Neuronal stem cell (in vitro differentiated cells): ENCODE results near the gene RPS6KA2.

ENCODE experiments used
- DNase-seq: peaks from one replicate; pipeline ENCODE4 v3.0.0-alpha.2; 2013; ENCODE audit warnings: low spot score
- H2AFZ ChIP-seq: one replicate; pipeline ENCODE4 v1.6.1; 2013; ENCODE audit warnings: mild to moderate bottlenecking, low read length, inconsistent platforms
- H2AK5ac ChIP-seq: 2 replicates; pipeline ENCODE4 v1.6.1; 2013; ENCODE audit warnings: low read depth, mild to moderate bottlenecking, inconsistent platforms, low read length, moderate library complexity, mixed read lengths
- H2BK120ac ChIP-seq: 2 replicates; pipeline ENCODE4 v1.6.1; 2013; ENCODE audit warnings: low read depth, mild to moderate bottlenecking, inconsistent platforms, low read length, moderate library complexity, mixed read lengths
- H2BK12ac ChIP-seq: one replicate; pipeline ENCODE4 v1.6.1; 2013; ENCODE audit warnings: low read length, inconsistent platforms
- H2BK15ac ChIP-seq: 2 replicates; pipeline ENCODE4 v1.6.1; 2013; ENCODE audit warnings: mild to moderate bottlenecking, low read length, inconsistent platforms, mixed read lengths
- H2BK5ac ChIP-seq: one replicate; pipeline ENCODE4 v1.6.1; 2013; ENCODE audit warnings: inconsistent platforms, mild to moderate bottlenecking, low read length, moderate library complexity
- H3K14ac ChIP-seq: one replicate; pipeline ENCODE4 v1.6.1; 2013; ENCODE audit warnings: low read length, inconsistent platforms
- H3K18ac ChIP-seq: 2 replicates; pipeline ENCODE4 v1.6.1; 2013; ENCODE audit warnings: low read length, inconsistent platforms
- H3K23ac ChIP-seq: 2 replicates; pipeline ENCODE4 v1.6.1; 2013; ENCODE audit warnings: low read depth, mild to moderate bottlenecking, mixed read lengths, low read length, inconsistent platforms; ENCODE audit not compliant: poor library complexity
- H3K27ac ChIP-seq: replicated peaks from 3 replicates; pipeline ENCODE4 v1.5.1; 2013; ENCODE audit warnings: low read length, inconsistent platforms
- H3K27me3 ChIP-seq, 3 experiments: 2 replicates each; pipeline ENCODE4 v1.6.1; 2013; ENCODE audit warnings: low read length in 3 of 3, mild to moderate bottlenecking in 2 of 3, inconsistent platforms in 1 of 3, low read depth in 1 of 3, mixed read lengths in 1 of 3, moderate library complexity in 1 of 3; ENCODE audit not compliant: control insufficient read depth in 3 of 3, insufficient read depth in 3 of 3
- H3K36me3 ChIP-seq, 2 donors: replicated peaks in 1 of 2; 2 replicates each; pipeline ENCODE4 v1.6.1; 2013; ENCODE audit warnings: low read length in 2 of 2; ENCODE audit not compliant: control insufficient read depth in 2 of 2, insufficient read depth in 2 of 2
- H3K4ac ChIP-seq: 2 replicates; pipeline ENCODE4 v1.6.1; 2013; ENCODE audit warnings: inconsistent platforms, mild to moderate bottlenecking, low read length, moderate library complexity
- H3K4me1 ChIP-seq, 2 donors: 1 replicate in 1 of 2; 2 replicates in 1 of 2; pipeline ENCODE4 v1.6.1; 2013; ENCODE audit warnings: low read length in 2 of 2, low read depth in 1 of 2; ENCODE audit not compliant: control insufficient read depth in 2 of 2, insufficient read depth in 1 of 2
- H3K4me2 ChIP-seq: one replicate; pipeline ENCODE4 v1.6.1; 2013; ENCODE audit warnings: mild to moderate bottlenecking, low read length, inconsistent platforms; ENCODE audit not compliant: insufficient read depth, poor library complexity, severe bottlenecking
- H3K4me3 ChIP-seq, 2 donors: 2 replicates each; pipeline ENCODE4 v1.5.1; 2013; ENCODE audit warnings: low read length in 2 of 2, mild to moderate bottlenecking in 2 of 2, inconsistent platforms in 1 of 2, moderate library complexity in 1 of 2
- H3K79me1 ChIP-seq: one replicate; pipeline ENCODE4 v1.6.1; 2013; ENCODE audit warnings: low read depth, mild to moderate bottlenecking, inconsistent platforms, low read length, moderate library complexity
- H3K9ac ChIP-seq: one replicate; pipeline ENCODE4 v1.6.1; 2013; ENCODE audit warnings: mild to moderate bottlenecking, low read depth, low read length, inconsistent platforms; ENCODE audit not compliant: poor library complexity
- H3K9me3 ChIP-seq, 2 donors: replicated peaks in 1 of 2; 2 replicates each; pipeline versions ENCODE3 to v1.6.1; 2013; ENCODE audit warnings: low read length in 2 of 2, mild to moderate bottlenecking in 2 of 2, inconsistent platforms in 1 of 2, low read depth in 1 of 2, mixed read lengths in 1 of 2, moderate library complexity in 1 of 2; ENCODE audit not compliant: control insufficient read depth in 2 of 2, insufficient read depth in 1 of 2
- H4K8ac ChIP-seq: one replicate; pipeline ENCODE4 v1.6.1; 2013; ENCODE audit warnings: low read depth, mild to moderate bottlenecking, inconsistent platforms, low read length, moderate library complexity
- H4K91ac ChIP-seq: one replicate; pipeline ENCODE4 v1.6.1; 2013; ENCODE audit warnings: low read length, low read depth, mild to moderate bottlenecking, inconsistent platforms; ENCODE audit not compliant: poor library complexity
- WGBS, 2 donors: extraction: QIAGEN DNeasy Blood & Tissue Kit; methylation state at CpG; one replicate each; pipeline ENCODE4 v1.1.7; 2013; ENCODE audit warnings: missing lambda C conversion rate in 2 of 2, mixed read lengths in 1 of 2; ENCODE audit not compliant: insufficient read length in 2 of 2, insufficient replicate concordance in 1 of 2; ENCODE audit errors: extremely low coverage in 2 of 2; 5-methylcytosine and 5-hydroxymethylcytosine counted together

Gene RPS6KA2

GRCh38 chr6:166618251-166618650, 8.8 kb downstream of the RPS6KA2 start:
- Histone ChIP-seq H3K27me3 (no peaks in the 10 kb centered on the region), H2AK5ac (no peak overlapping the region), H3K79me1 (peaks cover 4% of the 10 kb centered on the region), H2BK5ac (no peak overlapping the region), H3K23ac (no peak overlapping the region), H3K36me3 (peaks cover 7 to 32% of the 10 kb centered on the region in 2 donors), H3K27ac (no peak overlapping the region), H2BK12ac (no peak overlapping the region), H3K9me3 (peaks cover 1 to 15% of the 10 kb centered on the region in 2 donors), H3K9ac (no peak overlapping the region), H3K4me2 (no peak overlapping the region), H3K18ac (no peak overlapping the region), H3K4me1 (peaks cover 0 to 16% of the 10 kb centered on the region in 2 donors), H3K14ac (no peak overlapping the region), H3K4me3 (no peak overlapping the region), H4K8ac (no peak overlapping the region), H2AFZ (no peak overlapping the region), H3K4ac (no peak overlapping the region), H2BK15ac (no peak overlapping the region), H2BK120ac (no peak overlapping the region), H4K91ac (no peak overlapping the region)
- no peak for DNase-seq
- no CpG with 5 or more reads among the region's 4 CpGs for WGBS, 2 donors

GRCh38 chr6:166617359-166617758, 9.7 kb downstream of the RPS6KA2 start:
- no CpG with 5 or more reads among the region's 7 CpGs for WGBS, 2 donors
- H3K4me1 ChIP-seq: peaks cover 0 to 16% of the 10 kb centered on the region in 2 donors
- no peak overlapping the region for H2BK5ac ChIP-seq
- H3K23ac ChIP-seq: no peak overlapping the region
- no peak overlapping the region for H2BK120ac ChIP-seq
- H3K18ac ChIP-seq: no peak overlapping the region
- H3K9me3 ChIP-seq: peaks cover 0 to 9% of the 10 kb centered on the region in 2 donors
- no peak overlapping the region for H3K4ac ChIP-seq
- no peak overlapping the region for H2AK5ac ChIP-seq
- H3K4me2 ChIP-seq: no peak overlapping the region
- no peak overlapping the region for H2BK12ac ChIP-seq
- H4K91ac ChIP-seq: no peak overlapping the region
- peaks cover 7 to 36% of the 10 kb centered on the region in 2 donors for H3K36me3 ChIP-seq
- H3K4me3 ChIP-seq: no peak overlapping the region
- no peaks in the 10 kb centered on the region for H3K27me3 ChIP-seq
- H4K8ac ChIP-seq: no peak overlapping the region
- no peak for DNase-seq
- peaks cover 4% of the 10 kb centered on the region for H3K79me1 ChIP-seq
- no peak overlapping the region for H3K27ac ChIP-seq
- H2BK15ac ChIP-seq: no peak overlapping the region
- H3K14ac ChIP-seq: no peak overlapping the region
- H3K9ac ChIP-seq: no peak overlapping the region
- H2AFZ ChIP-seq: no peak overlapping the region

GRCh38 chr6:166616261-166617238, 10.5 kb downstream of the RPS6KA2 start:
- no peak overlapping the region for H2BK12ac ChIP-seq
- H2BK15ac ChIP-seq: no peak overlapping the region
- H3K4ac ChIP-seq: no peak overlapping the region
- no peak overlapping the region for H4K8ac ChIP-seq
- H3K9me3 ChIP-seq: peaks cover 0 to 9% of the 10 kb centered on the region in 2 donors
- H3K18ac ChIP-seq: peak overlapping the region; percentile 6
- H3K4me3 ChIP-seq: no peak overlapping the region
- H3K4me2 ChIP-seq: no peak overlapping the region
- H3K23ac ChIP-seq: peak overlapping the region; percentile 27
- no peak overlapping the region for H3K14ac ChIP-seq
- peaks cover 7 to 36% of the 10 kb centered on the region in 2 donors for H3K36me3 ChIP-seq
- H2BK5ac ChIP-seq: no peak overlapping the region
- H2BK120ac ChIP-seq: no peak overlapping the region
- H2AK5ac ChIP-seq: no peak overlapping the region
- H2AFZ ChIP-seq: no peak overlapping the region
- WGBS, 2 donors: no CpG with 5 or more reads among the region's 22 CpGs
- no peak for DNase-seq
- no peak overlapping the region for H3K27ac ChIP-seq
- H4K91ac ChIP-seq: no peak overlapping the region
- H3K79me1 ChIP-seq: peaks cover 4% of the 10 kb centered on the region
- H3K9ac ChIP-seq: no peak overlapping the region
- H3K4me1 ChIP-seq: peaks cover 0 to 16% of the 10 kb centered on the region in 2 donors
- H3K27me3 ChIP-seq: no peaks in the 10 kb centered on the region

GRCh38 chr6:166615059-166615770, 11.8 kb downstream of the RPS6KA2 start:
- WGBS, 2 donors: 100% methylated on average over 1 of the region's 21 CpGs; no CpG with 5 or more reads in 1 of the 2 donors
- no peak overlapping the region for H3K4me3 ChIP-seq
- no peak overlapping the region for H3K14ac ChIP-seq
- no peak overlapping the region for H2BK12ac ChIP-seq
- no peak overlapping the region for H4K91ac ChIP-seq
- peaks cover 4% of the 10 kb centered on the region for H3K79me1 ChIP-seq
- no peak overlapping the region for H3K9ac ChIP-seq
- no peak overlapping the region for H2BK15ac ChIP-seq
- no peak overlapping the region for H3K4ac ChIP-seq
- no peak overlapping the region for H2AK5ac ChIP-seq
- no peak for DNase-seq
- H4K8ac ChIP-seq: no peak overlapping the region
- peaks cover 0 to 16% of the 10 kb centered on the region in 2 donors for H3K4me1 ChIP-seq
- H3K18ac ChIP-seq: no peak overlapping the region
- no peak overlapping the region for H2BK5ac ChIP-seq
- peaks cover 0 to 9% of the 10 kb centered on the region in 2 donors for H3K9me3 ChIP-seq
- H3K36me3 ChIP-seq: peaks cover 7 to 35% of the 10 kb centered on the region in 2 donors
- no peak overlapping the region for H2BK120ac ChIP-seq
- no peak overlapping the region for H3K27ac ChIP-seq
- no peaks in the 10 kb centered on the region for H3K27me3 ChIP-seq
- no peak overlapping the region for H2AFZ ChIP-seq
- no peak overlapping the region for H3K4me2 ChIP-seq
- H3K23ac ChIP-seq: no peak overlapping the region
